ENCODE measurements around the gene EIF4EBP2.

EIF4EBP2 gene

DNA sequence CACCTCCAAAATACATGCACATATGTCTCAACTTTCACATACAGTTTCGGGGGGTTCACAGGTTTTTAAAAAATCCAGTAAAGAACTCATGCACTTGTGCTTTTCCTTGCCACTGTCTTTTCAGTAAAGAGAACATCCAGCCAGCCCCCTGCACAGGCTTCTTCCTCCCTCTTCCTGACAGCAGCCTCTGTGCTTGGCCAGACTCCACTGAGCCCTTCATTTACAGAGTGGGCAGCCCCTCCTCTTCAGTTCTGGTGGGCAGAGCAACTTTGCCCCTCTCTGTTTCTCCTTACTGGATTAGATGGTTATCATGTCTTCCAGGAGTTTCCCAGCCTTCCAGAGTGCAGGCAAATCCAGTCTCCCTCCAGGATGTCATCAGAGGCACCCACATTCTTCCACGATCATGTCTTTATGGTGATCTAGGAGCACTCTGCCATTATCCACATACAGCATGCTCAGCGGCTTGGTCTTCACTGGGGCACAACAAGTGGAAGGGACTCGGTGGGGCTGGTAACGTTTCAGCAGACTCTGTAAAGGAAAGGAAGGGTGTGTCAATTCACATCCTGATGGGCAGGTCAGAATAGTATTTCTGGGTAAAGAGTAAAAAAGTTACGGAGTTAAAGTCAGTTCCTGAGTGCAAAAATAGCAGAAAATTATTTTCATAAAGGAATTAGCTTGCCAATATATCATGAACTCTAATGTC lies 28.8 kb downstream of the EIF4EBP2 start:
- no peak for DNase-seq (ENCODE audit: low read depth)

DNA sequence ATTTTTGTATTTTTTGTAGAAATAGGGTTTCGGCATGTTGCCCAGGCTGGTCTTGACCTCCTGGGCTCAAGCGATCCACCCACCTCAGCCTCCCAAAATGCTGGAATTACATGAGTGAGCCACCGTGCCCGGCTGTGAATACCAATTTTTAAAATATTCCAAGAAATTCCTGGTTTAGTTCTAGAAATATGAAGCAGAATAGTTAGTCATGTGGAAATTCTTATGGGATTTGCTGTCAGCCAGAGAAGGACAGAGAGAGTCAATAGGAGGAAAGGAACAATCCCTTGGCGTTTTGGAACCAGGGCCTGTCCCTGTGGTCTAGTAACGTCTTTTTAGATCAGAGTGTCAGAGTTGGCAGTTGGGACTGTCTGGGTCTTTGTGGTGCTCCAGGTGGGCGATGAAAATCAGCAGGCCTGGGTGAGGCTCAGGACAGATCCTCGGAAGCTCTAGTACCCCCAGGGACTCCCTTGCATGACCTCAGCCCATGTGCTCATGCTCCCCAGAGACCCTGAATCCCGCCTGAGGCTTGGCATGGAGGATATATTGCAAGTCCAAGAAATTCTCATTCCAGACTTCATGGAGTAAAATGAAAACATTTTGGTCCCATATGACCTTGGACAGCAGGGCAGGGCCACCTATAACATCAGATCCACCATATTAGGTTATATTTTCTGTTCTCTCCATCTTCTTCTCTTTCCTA lies 29.8 kb downstream of the EIF4EBP2 start:
- DNase-seq (ENCODE audit: low read depth) = no peak

DNA sequence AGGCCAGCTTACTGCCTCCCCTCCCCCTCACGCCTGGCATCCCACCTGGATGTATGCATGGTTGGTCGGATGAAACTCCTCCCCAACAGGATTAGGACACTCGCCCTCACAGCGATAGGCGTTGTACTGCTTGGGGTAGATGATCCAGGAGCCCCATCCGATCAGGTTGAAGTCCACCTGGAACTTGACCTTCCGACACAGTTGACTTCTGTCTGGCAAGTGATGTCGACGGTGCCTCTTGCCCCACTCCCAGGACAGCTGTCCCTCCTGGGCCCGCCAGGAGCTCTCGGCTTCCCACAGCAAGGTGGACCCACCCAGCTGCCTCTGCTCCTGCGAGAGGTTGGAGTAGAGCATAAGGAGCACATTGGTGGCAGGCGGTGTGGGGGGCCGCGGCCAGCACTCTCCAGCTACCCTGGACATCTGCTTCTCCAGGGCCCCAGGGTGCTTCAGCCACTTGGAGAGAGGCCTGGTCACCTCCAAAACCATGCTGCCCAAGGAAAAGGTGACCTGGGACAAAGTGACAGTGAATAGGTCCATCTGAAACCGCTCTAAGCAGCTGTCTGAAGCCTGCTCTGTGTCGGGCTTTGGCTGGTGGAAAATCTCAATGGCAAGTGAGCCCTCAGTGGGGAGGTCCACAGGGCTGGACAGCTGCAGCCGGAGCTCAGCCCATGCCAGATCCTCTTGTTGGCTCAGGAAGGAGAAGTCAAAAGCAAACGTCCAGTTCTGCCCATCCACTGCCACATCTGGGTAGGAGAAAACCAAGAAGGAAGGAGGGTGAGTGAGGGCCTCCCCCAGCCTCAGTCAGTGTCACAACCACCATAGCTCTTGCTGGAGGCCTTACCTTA lies 31.5 kb downstream of the EIF4EBP2 start:
- DNase-seq (ENCODE audit: low read depth) = no peak

DNA sequence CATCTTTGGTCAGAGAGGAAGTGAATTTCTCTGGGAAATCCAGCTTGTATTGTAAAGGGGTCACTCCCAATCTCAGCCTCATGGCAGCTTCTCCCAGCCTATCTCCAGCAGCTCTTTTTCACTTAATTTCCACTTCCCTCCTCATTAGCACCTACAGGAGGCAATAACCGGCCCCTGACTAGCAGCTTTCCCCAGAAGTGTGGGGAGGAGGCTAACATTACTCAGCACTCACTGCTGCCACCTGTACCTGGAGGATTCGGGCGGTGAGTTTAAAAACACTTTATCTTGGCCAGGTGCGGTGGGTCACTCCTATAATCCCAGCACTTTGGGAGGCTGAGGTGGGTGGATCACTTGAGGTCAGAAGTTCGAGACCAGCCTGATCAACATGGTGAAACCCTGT lies 33.8 kb downstream of the EIF4EBP2 start:
- no peak for DNase-seq (ENCODE audit: low read depth)

DNA sequence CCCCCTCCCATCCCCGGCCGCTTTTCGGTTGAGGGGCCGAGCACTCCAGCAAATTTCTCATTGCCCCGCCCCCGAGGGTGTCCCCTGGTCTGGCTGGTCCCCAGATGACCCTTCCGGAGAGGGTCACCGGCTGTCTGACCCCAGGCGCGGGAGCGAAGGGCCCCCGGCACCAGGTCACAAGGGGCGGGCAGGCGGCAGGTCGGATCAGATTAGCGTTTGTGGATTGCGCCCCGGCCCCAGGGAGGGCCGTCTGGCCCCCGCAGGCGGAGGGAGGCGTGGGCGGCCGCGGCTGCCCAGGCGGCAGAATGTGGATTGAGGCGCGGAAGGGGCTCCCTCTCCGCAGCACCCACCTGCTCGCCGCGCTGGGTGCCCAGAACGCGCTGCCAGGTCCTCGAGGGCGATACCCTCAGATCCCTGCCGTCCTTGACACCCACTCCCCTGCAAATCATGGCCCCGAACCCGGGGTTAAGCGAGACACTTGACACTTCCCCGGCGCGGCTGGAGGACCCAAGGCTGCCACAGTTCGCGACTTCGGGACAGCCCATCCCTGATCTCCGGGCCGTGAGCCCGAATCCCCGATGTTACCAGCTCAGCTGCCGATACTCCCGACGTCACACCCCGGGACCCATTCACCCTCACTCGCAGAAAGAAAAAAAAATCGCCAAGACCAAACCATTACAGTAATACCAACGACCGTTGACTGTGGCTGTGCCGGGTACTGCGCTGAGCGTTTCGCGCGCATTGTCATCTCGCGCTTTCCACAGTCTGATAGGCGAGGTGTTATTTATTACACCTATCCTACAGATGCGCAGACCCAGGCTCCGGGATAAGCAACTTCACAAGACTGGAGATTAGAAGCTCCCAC lies 36.6 kb downstream of the EIF4EBP2 start:
- DNase-seq (ENCODE audit: low read depth) = no peak

DNA sequence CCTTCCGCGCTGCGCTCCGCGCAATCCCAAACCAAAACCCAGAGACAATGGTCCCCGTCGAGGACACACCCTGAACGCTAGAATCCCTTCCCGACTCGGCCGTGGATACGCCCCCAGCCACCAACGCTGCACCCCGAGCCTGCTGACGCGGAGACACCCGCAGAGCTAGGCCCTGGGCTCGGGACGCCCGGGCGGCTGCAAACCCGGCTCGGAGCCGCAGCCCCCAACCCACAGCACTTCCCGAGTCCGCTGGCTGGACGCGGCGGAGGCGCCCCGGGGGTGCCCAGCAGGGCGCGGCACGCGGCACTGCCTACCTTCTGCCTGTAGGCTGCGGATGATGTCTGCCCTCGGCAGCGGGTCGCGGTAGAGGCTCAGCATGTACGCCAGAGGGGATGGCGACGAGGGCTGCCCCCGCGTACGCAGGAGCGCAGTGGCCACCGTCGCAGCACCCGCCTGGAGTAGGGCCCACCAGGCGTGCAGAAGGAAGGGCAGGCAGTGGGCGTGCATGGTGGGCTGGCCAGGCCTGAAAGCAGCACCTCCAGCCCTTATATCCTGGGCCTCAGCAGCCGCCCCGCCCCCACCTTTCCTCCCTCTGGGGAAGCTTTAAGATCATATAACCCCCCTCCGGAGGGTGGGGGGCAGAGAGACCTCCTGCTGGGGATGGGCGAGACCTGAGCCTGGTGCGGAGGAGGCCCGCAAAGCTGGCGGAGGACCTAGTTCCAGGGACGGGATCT lies 37.4 kb downstream of the EIF4EBP2 start, which contains the start of gene NODAL:
NODAL (minus strand) TSS at position 521 of the 734 bp plus-strand sequence; CDS start at position 507, 14 bp downstream.
- DNase-seq (ENCODE audit: low read depth) = no peak

DNA sequence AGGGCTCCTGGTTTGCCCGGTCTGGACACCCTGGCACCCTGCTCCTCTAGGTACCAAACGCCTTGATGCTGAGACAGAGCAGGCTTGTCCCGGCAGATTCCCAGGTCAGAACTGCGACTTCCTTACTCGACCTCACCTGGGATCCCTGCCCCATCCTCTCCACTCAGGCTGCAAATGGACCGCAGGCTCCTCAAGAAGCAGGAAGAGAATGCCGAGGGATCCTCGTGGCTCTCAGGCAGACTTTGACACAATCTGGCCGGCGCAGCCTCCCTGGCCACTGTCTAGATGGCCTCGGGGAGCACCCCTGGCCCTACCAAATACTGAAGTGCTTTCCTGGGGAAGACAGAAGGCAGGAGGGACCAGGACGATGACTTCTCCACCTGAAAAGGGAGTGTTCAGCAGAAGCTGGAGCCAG lies 38.0 kb downstream of the EIF4EBP2 start:
- no peak for DNase-seq (ENCODE audit: low read depth)

DNA sequence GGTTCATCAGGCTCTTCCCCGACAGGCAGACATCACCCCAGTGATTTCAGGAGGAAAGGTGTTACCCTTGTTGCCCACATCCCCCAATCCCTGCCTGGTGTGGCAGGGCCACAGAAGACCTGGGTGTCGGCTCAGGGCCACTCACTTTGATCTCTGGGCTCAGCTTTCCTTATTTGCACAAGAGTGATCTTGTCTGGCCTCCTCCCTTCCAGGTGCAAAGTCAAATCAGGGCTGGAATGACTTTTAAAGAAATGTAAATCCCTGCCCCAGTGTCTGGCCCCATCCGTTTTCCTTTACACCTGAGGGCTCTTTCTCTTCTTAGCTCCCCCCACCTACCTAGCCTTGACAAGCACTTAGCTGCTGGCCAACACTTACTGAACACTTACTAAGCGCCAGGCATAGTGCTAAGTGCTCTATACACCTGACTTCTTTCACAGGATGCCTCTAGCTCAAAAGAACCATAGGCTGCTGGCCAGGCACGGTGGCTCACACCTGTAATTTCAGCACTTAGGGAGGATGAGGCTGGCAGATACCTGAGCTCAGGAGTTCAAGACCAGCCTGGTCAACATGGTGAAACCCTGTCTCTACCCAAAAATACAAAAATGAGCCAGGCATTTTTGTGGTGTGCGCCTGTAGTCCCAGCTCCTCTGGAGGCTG lies 38.5 kb downstream of the EIF4EBP2 start:
- no peak for DNase-seq (ENCODE audit: low read depth)

DNA sequence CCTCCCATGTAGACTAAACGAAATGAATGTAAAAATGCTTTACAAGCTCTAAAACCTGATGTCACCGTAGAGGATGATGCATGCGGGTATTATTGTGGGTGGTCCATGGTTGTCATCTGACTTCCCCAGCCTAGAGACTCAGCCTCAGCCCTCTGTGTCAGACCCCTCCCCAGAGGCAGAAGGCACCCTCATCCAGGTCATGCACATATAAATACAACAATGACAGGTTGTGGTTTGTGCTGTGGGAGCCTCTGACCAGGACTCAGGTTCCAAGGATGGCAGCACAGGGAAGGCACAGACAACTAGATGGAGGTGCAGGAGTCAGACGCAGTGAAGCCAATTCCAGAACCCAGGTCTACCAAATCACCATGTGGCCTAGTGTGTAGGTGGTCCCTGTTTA lies 40.8 kb downstream of the EIF4EBP2 start:
- DNase-seq (ENCODE audit: low read depth) = no peak

DNA sequence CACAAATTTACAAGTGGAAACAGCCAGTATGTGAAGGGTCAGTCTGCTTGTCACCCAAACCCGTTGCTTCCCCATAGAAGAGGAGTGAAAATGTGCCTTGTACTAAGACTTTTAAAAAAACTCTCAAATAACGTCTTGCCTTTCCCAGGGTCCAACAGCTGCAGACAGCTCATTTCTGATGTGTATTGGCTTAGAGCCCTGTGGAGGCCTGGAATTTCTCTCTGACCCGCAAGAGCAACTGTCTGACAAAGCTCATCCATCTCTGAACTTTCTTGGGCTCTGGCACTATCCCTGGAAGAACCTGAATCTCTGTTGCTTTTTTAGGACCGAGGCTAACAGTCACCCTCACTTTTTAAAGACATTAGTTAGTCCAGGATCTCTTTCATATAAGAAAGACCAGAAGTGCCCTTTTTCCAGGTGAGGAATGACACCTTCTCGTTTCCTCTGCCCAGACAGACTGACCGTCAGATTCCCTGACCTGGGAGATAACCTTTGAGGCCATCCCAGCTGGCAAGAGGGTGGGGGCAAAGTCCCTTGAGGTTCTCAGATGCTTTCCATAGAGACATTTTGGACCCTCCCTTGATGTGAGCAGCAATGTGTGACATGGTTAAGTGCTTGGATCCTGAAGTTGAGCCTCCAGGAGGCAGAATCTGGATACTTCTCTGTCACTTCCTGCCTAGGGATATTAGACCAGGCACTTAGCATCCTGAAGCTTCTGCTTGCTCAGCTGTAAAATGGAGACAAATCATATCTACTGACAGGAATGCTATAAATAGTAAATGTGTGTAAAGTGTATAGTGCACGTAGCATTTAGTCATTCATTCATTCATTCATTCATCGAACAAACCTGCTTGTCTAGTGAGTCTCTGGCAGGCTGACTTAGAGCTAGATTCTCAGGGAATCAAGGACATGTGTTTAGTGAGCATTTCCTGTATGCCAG lies 42.0 kb downstream of the EIF4EBP2 start:
- no peak for DNase-seq (ENCODE audit: low read depth)

DNA sequence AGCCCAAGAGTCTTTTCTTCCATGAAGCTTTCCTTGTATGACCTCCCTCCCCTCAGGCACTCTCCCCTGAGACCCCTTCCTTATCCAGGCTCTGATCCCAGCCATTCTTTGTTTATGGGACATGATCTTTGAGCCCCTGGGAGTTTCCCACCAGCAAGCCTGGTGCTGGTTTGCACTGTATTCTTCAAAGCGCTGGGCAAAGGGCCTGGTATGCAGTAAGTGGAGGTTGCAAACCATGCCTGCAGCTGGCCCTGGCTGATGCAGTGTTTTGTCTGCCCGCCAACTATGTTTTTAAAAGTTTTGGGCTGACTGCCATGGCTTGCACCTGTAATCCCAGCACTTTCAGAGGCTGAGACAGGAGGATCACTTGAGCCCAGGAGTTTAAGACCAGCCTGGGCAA lies 44.3 kb downstream of the EIF4EBP2 start:
- DNase-seq (ENCODE audit: low read depth) = no peak

DNA sequence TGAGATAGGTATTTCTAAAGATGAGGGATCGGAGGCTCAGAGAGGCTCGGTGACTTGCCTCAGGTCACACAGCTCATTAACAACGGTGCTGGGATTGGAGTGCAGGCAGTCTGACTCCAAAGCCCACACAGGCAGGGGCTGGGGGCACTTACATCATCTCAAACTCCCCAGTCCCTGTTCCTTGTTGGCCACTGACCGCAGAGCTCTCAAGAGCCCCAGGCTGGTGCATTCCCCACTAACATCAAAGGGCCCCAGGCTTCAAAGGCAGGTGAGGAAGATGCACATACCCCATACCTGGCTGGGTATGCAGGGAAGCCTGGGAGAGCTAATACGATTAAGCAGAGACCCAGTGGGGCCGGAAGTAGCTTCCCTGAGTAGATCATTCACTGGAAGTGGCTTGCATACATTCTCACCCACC lies 51.3 kb downstream of the EIF4EBP2 start:
- DNase-seq (ENCODE audit: low read depth) = no peak

DNA sequence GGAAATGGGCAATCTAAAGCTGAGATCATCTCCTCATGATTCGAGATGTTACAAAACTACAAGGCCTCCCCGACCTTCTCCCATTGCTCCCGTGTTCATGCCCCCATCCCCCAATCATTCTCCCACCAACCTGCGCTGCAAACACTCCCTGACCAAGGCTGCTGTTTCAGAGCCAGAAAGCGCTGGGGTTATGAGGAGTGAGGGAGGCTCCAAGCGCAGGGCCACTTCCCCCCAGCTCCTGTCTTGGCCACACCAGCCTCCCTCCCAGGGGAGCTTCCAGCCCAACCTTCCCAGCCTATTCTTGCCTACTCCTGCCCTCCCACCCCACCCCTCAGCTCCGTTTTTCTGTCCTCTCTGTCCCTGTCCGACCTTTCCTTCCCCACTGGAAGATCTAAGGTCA lies 52.2 kb downstream of the EIF4EBP2 start:
- no peak for DNase-seq (ENCODE audit: low read depth)

DNA sequence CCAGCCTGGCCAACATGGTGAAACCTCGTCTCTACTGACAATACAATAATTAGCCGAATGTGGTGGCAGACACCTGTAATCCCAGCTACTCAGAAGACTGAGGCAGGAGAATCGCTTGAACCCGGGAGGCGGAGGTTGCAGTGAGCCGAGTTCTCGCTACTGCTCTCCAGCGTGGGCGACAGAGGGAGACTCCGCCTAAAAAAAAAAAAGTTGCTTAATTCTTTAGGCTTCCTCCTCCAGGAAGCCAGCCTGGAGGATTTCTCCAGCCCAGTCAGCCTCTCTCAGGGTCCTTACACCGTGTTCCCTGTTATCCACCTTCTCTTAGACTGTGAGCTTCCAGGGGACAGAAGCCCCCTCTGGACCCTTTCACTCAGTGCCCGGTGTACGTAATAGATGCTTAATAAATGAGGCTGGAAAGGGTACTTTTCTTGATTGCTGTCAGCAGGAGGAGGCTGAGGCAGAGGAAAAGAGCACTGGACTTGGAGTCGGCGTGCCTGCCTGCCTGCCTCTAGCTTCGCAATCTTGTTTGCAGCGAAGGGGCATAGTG lies 53.9 kb downstream of the EIF4EBP2 start:
- no peak for DNase-seq (ENCODE audit: low read depth)

DNA sequence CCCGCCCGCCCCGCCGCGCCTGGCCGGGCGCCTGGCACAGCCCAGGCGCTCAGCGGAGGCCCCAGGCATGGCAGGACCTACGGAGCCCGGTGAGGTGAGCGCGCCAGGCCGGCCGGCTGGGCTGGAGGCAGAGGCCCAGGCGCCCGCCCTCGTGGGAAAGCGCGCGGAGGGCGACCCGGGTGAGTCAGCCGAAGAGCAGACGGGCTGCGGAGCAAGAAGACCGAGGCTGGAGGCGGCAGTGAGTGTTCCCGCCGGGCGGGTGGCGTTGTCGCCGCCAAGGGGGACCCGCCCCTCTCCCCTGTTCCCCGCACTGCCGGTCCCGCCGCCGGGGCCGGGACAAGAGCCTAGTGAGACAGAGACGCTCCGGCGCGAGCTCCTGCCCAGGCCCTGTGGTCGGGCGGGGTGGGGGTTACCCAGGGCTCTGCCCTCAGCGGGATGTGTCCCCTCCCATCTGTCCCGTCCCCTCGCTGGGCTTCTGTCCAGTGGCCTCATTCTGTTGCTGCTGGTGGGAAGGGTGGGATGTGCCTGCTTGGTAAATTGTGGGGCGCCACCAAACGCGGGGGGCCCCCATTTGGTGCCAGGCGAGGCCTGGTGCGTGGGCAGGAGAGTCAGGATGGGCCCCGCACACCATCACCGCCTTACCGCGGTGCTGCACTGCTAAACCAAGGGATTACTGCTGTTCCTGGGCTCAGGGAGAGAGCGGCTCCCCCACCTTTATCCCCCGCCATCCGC lies 54.5 kb downstream of the EIF4EBP2 start:
- DNase-seq (ENCODE audit: low read depth) = peak; percentile 53

DNA sequence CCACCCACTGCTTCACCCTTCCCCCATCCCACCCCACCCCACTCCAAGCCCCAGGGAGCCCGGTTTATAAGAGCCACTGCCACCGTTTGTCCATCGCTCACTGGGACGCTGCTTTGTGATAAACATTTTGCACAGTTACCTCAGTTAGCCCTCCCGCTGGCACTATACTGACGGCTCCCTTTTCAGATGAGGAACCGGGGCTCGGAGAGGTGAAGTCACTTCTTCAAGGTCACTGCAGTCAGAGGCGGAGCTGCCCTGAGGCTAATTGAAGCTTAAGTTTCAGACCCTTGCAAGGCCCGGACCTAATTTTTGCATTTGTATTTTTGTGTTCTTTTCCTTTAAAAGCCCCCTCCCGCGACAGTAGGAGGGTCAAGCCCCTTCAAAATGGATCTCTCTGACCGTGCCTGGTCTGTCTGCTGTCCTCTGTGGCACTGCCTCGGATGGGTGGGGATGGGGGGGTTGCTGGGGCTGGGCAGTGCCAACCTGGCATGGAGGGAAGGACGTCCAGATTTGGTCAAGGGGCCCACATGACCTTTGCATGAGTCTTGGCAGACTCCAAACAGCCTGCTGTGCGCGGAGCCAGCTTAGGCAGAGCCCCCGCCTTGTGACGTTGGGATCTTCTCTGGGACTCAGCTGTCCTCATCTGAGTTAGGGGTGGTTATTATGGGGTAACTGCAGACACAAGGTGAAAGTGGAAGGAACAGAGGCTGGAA lies 55.3 kb downstream of the EIF4EBP2 start:
- no peak for DNase-seq (ENCODE audit: low read depth)

DNA sequence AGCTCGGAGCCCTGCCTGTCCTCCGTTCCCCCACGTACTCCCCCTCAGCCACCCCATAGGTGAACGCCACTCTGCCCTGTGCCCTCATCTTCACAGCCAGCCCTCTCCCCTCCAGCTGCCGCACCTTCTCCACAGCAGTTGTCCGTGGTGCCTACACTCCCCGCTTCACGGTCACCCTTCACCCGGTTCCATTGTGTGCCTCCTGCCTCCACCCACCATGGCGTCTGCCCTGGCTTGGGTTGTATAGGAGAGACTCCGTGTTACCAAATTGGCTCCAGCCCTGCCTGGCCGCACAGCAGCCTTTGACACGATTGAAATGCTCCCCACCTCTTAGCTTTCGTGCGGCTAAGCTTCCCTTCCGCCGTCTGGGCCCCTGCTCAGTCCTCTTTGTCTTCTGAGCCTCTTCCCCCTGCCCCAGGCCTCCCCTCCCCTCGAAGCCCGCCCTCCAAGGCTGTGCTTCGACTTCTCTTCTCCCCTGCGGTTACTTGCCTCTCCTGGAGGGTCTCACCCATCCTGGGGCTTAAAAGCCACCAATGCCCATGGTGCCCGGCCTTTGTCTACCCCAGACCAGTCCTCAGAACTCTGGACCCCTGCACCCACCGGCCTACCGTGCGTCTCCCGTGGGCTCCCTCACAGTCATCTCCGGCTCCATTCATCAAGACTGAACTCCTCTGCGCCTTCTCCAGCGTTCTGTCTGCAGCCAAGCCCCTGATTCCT lies 56.0 kb downstream of the EIF4EBP2 start:
- no peak for DNase-seq (ENCODE audit: low read depth)
